BJ (cell line): ENCODE measurements around the gene PCDHGB3. TPM values are rescaled to one million over a fixed set of nuclear protein-coding genes. Genes with fewer than 3 reads are reported as not detected.

Experiments used
- CTCF ChIA-PET: fragments of 350-600 bp; formaldehyde crosslinking; extraction: SDS; loops from one replicate; lab custom pipeline; 2021; ENCODE audit warnings: antibody characterized with exemption, inconsistent platforms; lab: Yijun Ruan, JAX
- POLR2A ChIA-PET: fragments of 300-600 bp; sonication (Branson Sonifier 250); formaldehyde crosslinking; extraction: SDS; loops from one replicate; lab custom pipeline; 2021; ENCODE audit warnings: antibody characterized with exemption; lab: Charles Lee
- DNase-seq: peaks from one replicate; pipeline ENCODE4 v3.0.0-alpha.2; 2011; ENCODE audit warnings: low read depth
- H3K27me3 ChIP-seq: 2 replicates; pipeline ENCODE4 v1.6.0; 2011; ENCODE audit warnings: low read length; ENCODE audit not compliant: control insufficient read depth, insufficient read depth
- H3K36me3 ChIP-seq: 2 replicates; pipeline ENCODE4 v1.5.1; 2011; ENCODE audit warnings: low read length; ENCODE audit not compliant: control insufficient read depth, insufficient read depth
- H3K4me3 ChIP-seq: 2 replicates; pipeline ENCODE4 v1.5.1; 2011; ENCODE audit warnings: low read depth, mild to moderate bottlenecking, control low read depth, low read length
- CTCF ChIP-seq: IDR thresholded peaks from 2 replicates; pipeline ENCODE4 v1.5.1; 2011; ENCODE audit warnings: low read depth, mild to moderate bottlenecking, control low read depth, inconsistent platforms, low read length, moderate library complexity; ENCODE audit not compliant: insufficient read depth
- polyA plus RNA-seq: library from polyadenylated mRNA; depleted of rRNA; stranded (reverse); fragments of >200 nt; gene quantifications from 2 replicates; pipeline ENCODE4 v1.2.3, GENCODE V29; 2011

PCDHGB3 gene
- polyA plus RNA-seq, 1 experiment, result 3.0 TPM

- Histone ChIP-seq H3K4me3 (peak within 1 kb of the TSS; percentile 36), H3K36me3 (no peaks in the 10 kb centered on the region), H3K27me3 (0 out of 2 replicates have a peak, but pooled peaks cover 2% of the 10 kb centered on the region)
- no peak for DNase-seq
- TF ChIP-seq CTCF, result peak; percentile 51
- POLR2A ChIA-PET, result no interaction called here
- CTCF ChIA-PET, result interaction anchor here (0.6 to 2.8 kb wide), 7 partner anchors 17 to 207 kb away, joined by 3 to 9 read pairs (median 4); partner anchors contain the start of gene PCDHGA2
Measured at GRCh38 chr5:141359790-141360426, 10.1 kb upstream of the PCDHGB3 start, which contains the start of gene PCDHGB2. PCDHGB2 (plus strand) TSS chr5:141359994; CDS start chr5:141360136, 142 bp downstream.

- TF ChIP-seq CTCF, result no peak
- ChIA-PET POLR2A (no interaction called here), CTCF (interaction anchor here (0.6 to 1.1 kb wide), 3 partner anchors 68 to 203 kb away, joined by 3 to 5 read pairs (median 4); no protein-coding TSS in a partner anchor)
- no peak overlapping the region for H3K4me3 ChIP-seq
- peaks cover 2% of the 10 kb centered on the region; the same call in 1 of the 2 replicates for H3K27me3 ChIP-seq
- no peak for DNase-seq
- H3K36me3 ChIP-seq, result no peaks in the 10 kb centered on the region
Measured at GRCh38 chr5:141360685-141361084, 9.4 kb upstream of the PCDHGB3 start.

GRCh38 chr5:141362719-141363118 lies 7.3 kb upstream of the PCDHGB3 start:
- no peak for DNase-seq
- TF ChIP-seq CTCF, result no peak
- ChIA-PET POLR2A (no interaction called here), CTCF (interaction anchor here (1.0 to 2.4 kb wide), 2 partner anchors 9 to 201 kb away, joined by 3 to 17 read pairs; no protein-coding TSS in a partner anchor)
- peaks cover 2% of the 10 kb centered on the region; the same call in 1 of the 2 replicates for H3K27me3 ChIP-seq
- no peaks in the 10 kb centered on the region for H3K36me3 ChIP-seq
- H3K4me3 ChIP-seq, result no peak overlapping the region

- Histone ChIP-seq H3K36me3 (no peaks in the 10 kb centered on the region), H3K27me3 (peaks cover 2% of the 10 kb centered on the region; the same call in 1 of the 2 replicates), H3K4me3 (peak within 1 kb of the TSS; percentile 30)
- CTCF ChIA-PET, result interaction anchor here (0.6 to 2.6 kb wide), 19 partner anchors 9 to 228 kb away, joined by 3 to 17 read pairs (median 4); partner anchors contain the start of genes PCDHGA10, PCDHGA11, PCDHGA4 and PCDHGA6
- POLR2A ChIA-PET, result no interaction called here
- DNase-seq, result no peak
- peak; percentile 32; the same call in 1 of the 2 replicates for TF ChIP-seq CTCF
Measured at GRCh38 chr5:141363952-141364660, 5.9 kb upstream of the PCDHGB3 start, which contains the start of gene PCDHGA5. PCDHGA5 (plus strand) TSS chr5:141364162; CDS start chr5:141364331, 169 bp downstream.
